H9 (cell line): ENCODE results near the gene MMD. TPM values are rescaled to one million over a fixed set of nuclear protein-coding genes. Genes with fewer than 3 reads are reported as not detected.

Source experiments
- DNase-seq: peaks from one replicate; pipeline ENCODE4 v3.0.0-alpha.2; 2017
- H2AFZ ChIP-seq: one replicate; pipeline ENCODE4 v1.6.1; 2013; ENCODE audit warnings: mild to moderate bottlenecking, low read length, control low read depth, moderate library complexity
- H2AK5ac ChIP-seq: 2 replicates; pipeline ENCODE4 v1.6.1; 2013; ENCODE audit warnings: low read length, control low read depth, mixed read lengths; ENCODE audit not compliant: insufficient read length
- H2BK120ac ChIP-seq: one replicate; pipeline ENCODE4 v1.6.1; 2013; ENCODE audit warnings: low read depth, mild to moderate bottlenecking, low read length, control low read depth, inconsistent platforms; ENCODE audit not compliant: poor library complexity, severe bottlenecking
- H2BK12ac ChIP-seq: 2 replicates; pipeline ENCODE4 v1.6.1; 2013; ENCODE audit warnings: low read length, control low read depth, mixed read lengths, low read depth; ENCODE audit not compliant: insufficient read length
- H2BK15ac ChIP-seq: 2 replicates; pipeline ENCODE4 v1.6.1; 2013; ENCODE audit warnings: low read depth, low read length, control low read depth
- H2BK20ac ChIP-seq: one replicate; pipeline ENCODE4 v1.6.1; 2013; ENCODE audit warnings: low read depth, mild to moderate bottlenecking, low read length, control low read depth, inconsistent platforms; ENCODE audit not compliant: poor library complexity, severe bottlenecking
- H2BK5ac ChIP-seq: 2 replicates; pipeline ENCODE4 v1.6.1; 2013; ENCODE audit warnings: low read length, control low read depth, mixed read lengths; ENCODE audit not compliant: insufficient read length
- H3K14ac ChIP-seq: 2 replicates; pipeline ENCODE4 v1.6.1; 2013; ENCODE audit warnings: low read length, control low read depth; ENCODE audit not compliant: insufficient read depth
- H3K18ac ChIP-seq: 2 replicates; pipeline ENCODE4 v1.6.1; 2013; ENCODE audit warnings: low read depth, mild to moderate bottlenecking, mixed read lengths, low read length, control low read depth; ENCODE audit not compliant: insufficient read length
- H3K23ac ChIP-seq: 2 replicates; pipeline ENCODE4 v1.6.1; 2013; ENCODE audit warnings: low read length, control low read depth, mixed read lengths, low read depth; ENCODE audit not compliant: insufficient read length
- H3K23me2 ChIP-seq: 2 replicates; pipeline ENCODE4 v1.6.1; 2013; ENCODE audit warnings: low read depth, mild to moderate bottlenecking, mixed read lengths, low read length, control low read depth; ENCODE audit not compliant: insufficient read length, poor library complexity, severe bottlenecking
- H3K27ac ChIP-seq: 2 replicates; pipeline ENCODE4 v1.5.1; 2013; ENCODE audit warnings: low read length, control low read depth, mixed read lengths, low read depth; ENCODE audit not compliant: insufficient read length
- H3K27me3 ChIP-seq: 2 replicates; pipeline ENCODE4 v1.6.1; 2013; ENCODE audit warnings: low read length, control low read depth, inconsistent platforms; ENCODE audit not compliant: insufficient read depth
- H3K4ac ChIP-seq: 2 replicates; pipeline ENCODE4 v1.6.1; 2013; ENCODE audit warnings: low read depth, mild to moderate bottlenecking, control low read depth, inconsistent platforms, low read length, moderate library complexity
- H3K4me1 ChIP-seq: 2 replicates; pipeline ENCODE4 v1.6.1; 2013; ENCODE audit warnings: low read length, control low read depth, inconsistent platforms; ENCODE audit not compliant: insufficient read depth
- H3K4me2 ChIP-seq: 2 replicates; pipeline ENCODE4 v1.6.1; 2013; ENCODE audit warnings: low read length, control low read depth, mixed read lengths; ENCODE audit not compliant: insufficient read length, insufficient read depth
- H3K56ac ChIP-seq: 2 replicates; pipeline ENCODE4 v1.6.1; 2013; ENCODE audit warnings: low read depth, mild to moderate bottlenecking, mixed read lengths, low read length, control low read depth; ENCODE audit not compliant: insufficient read length
- H3K79me1 ChIP-seq: 2 replicates; pipeline ENCODE4 v1.6.1; 2013; ENCODE audit warnings: low read depth, mild to moderate bottlenecking, moderate library complexity, low read length, control low read depth, inconsistent platforms; ENCODE audit not compliant: insufficient read depth, poor library complexity, severe bottlenecking
- H3K79me2 ChIP-seq: 2 replicates; pipeline ENCODE4 v1.6.1; 2013; ENCODE audit warnings: low read length, control low read depth, inconsistent platforms; ENCODE audit not compliant: insufficient read depth
- H3K9ac ChIP-seq: 2 replicates; pipeline ENCODE4 v1.6.1; 2013; ENCODE audit warnings: low read length, control low read depth, mixed read lengths; ENCODE audit not compliant: insufficient read length; ENCODE audit errors: extremely low read depth
- H3K9me3 ChIP-seq: one replicate; pipeline ENCODE4 v1.6.1; 2013; ENCODE audit warnings: low read depth, low read length, inconsistent platforms; ENCODE audit not compliant: control insufficient read depth
- H3T11ph ChIP-seq: one replicate; pipeline ENCODE4 v1.6.1; 2013; ENCODE audit warnings: mild to moderate bottlenecking, low read length, control low read depth, inconsistent platforms
- H4K20me1 ChIP-seq: one replicate; pipeline ENCODE4 v1.6.1; 2013; ENCODE audit not compliant: control insufficient read depth, insufficient read length, insufficient read depth
- H4K5ac ChIP-seq: 2 replicates; pipeline ENCODE4 v1.6.1; 2013; ENCODE audit warnings: low read depth, mild to moderate bottlenecking, mixed read lengths, low read length, control low read depth; ENCODE audit not compliant: insufficient read length
- H4K8ac ChIP-seq: replicated peaks from 2 replicates; pipeline ENCODE4 v1.6.1; 2013; ENCODE audit warnings: low read length, control low read depth, mixed read lengths, low read depth; ENCODE audit not compliant: insufficient read length
- H4K91ac ChIP-seq: 2 replicates; pipeline ENCODE4 v1.6.1; 2013; ENCODE audit warnings: low read depth, mild to moderate bottlenecking, moderate library complexity, mixed read lengths, low read length, control low read depth; ENCODE audit not compliant: insufficient read length
- H3K27ac Mint-ChIP-seq, 3 experiments: 2 replicates in 2 of 3; 3 replicates in 1 of 3; pipeline ENCODE4 v1.8.0; 2020 to 2021; ENCODE audit warnings: mixed read lengths in 3 of 3, mild to moderate bottlenecking in 1 of 3, moderate library complexity in 1 of 3
- H3K27me3 Mint-ChIP-seq: 2 replicates; pipeline ENCODE4 v1.8.0; 2021; ENCODE audit warnings: low read depth, mild to moderate bottlenecking, moderate library complexity, mixed read lengths
- H3K36me3 Mint-ChIP-seq, 3 experiments: 2 replicates in 2 of 3; 3 replicates in 1 of 3; pipeline ENCODE4 v1.8.0; 2020 to 2021; ENCODE audit warnings: low read depth in 3 of 3, mixed read lengths in 3 of 3; ENCODE audit not compliant: insufficient read depth in 1 of 3
- H3K4me1 Mint-ChIP-seq, 2 experiments: 2 replicates each; pipeline ENCODE4 v1.8.0; 2020; ENCODE audit warnings: mixed read lengths in 2 of 2
- H3K4me3 Mint-ChIP-seq, 2 experiments: 2 replicates in 1 of 2; 3 replicates in 1 of 2; pipeline ENCODE4 v1.8.0; 2020 to 2021; ENCODE audit warnings: mild to moderate bottlenecking in 2 of 2, mixed read lengths in 2 of 2, moderate library complexity in 1 of 2
- H3K9me3 Mint-ChIP-seq, 2 experiments: 2 replicates in 1 of 2; 3 replicates in 1 of 2; pipeline ENCODE4 v1.8.0; 2020; ENCODE audit warnings: mild to moderate bottlenecking in 2 of 2, mixed read lengths in 2 of 2, moderate library complexity in 1 of 2
- WGBS: extraction: QIAGEN DNeasy Blood & Tissue Kit; methylation state at CpG from one replicate; pipeline ENCODE4 v1.1.7; 2013; ENCODE audit warnings: missing lambda C conversion rate, low lambda C conversion rate, mixed read lengths; ENCODE audit not compliant: insufficient read length; ENCODE audit errors: extremely low coverage; 5-methylcytosine and 5-hydroxymethylcytosine counted together
- total RNA-seq: library from RNA; stranded (reverse); gene quantifications from 2 replicates; pipeline ENCODE4 v1.2.1, GENCODE V29; 2021
- TF ChIP-seq, protein P1 (sequence below): fragments of 200-600 bp; sonication (generic); conservative IDR thresholded peaks from 3 replicates; pipeline ENCODE4 v1.8.0; 2021; ENCODE audit warnings: antibody characterized with exemption, mild to moderate bottlenecking

MMD gene
- total RNA-seq, 1 experiment from 2014 or later = 24.0 TPM

DNA sequence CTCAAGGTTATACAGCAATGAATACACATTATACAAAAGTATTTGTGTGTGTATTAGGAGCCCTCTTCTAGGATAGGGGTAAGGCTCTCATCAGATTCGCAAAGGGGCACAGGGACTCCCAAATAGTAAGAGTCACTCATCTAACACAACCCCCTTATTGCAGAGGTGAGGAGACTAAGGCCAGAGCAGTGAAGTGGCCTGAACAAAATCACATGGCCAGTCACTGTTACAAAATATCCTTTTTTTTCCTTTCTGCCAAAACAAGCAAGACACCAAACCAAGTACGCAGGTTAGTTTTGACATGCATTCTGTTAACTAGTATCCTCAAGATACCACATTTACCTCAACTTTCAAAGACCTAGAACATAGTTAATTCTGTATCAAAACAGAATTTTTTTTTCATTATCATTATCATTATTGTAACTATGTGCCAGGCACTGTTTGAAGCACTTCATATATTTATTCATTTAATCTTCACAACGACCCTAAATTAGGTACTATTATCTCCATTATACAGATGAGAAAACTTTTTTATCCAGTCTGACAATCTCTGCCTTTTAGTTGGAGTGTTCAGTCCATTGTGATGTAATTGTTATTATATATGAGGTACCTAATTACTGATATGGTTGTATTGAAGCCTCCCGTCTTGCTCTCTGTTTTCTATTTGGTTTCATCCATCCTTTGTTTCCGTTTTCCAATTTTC, 25.7 kb downstream of the MMD start:
- Histone ChIP-seq H3T11ph (no peak overlapping the region), H3K79me2 (no peaks in the 10 kb centered on the region)

More for the DNA sequence above, 25.7 kb downstream of the MMD start:
- H3K4me1 ChIP-seq = no peaks in the 10 kb centered on the region
- no peak overlapping the region for H3K18ac ChIP-seq
- TF ChIP-seq, protein P1, sequence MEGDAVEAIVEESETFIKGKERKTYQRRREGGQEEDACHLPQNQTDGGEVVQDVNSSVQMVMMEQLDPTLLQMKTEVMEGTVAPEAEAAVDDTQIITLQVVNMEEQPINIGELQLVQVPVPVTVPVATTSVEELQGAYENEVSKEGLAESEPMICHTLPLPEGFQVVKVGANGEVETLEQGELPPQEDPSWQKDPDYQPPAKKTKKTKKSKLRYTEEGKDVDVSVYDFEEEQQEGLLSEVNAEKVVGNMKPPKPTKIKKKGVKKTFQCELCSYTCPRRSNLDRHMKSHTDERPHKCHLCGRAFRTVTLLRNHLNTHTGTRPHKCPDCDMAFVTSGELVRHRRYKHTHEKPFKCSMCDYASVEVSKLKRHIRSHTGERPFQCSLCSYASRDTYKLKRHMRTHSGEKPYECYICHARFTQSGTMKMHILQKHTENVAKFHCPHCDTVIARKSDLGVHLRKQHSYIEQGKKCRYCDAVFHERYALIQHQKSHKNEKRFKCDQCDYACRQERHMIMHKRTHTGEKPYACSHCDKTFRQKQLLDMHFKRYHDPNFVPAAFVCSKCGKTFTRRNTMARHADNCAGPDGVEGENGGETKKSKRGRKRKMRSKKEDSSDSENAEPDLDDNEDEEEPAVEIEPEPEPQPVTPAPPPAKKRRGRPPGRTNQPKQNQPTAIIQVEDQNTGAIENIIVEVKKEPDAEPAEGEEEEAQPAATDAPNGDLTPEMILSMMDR = no peak
- H3K27ac Mint-ChIP-seq = no peak overlapping the region
- H3K27me3 ChIP-seq = no peaks in the 10 kb centered on the region
- no peak overlapping the region for H3K27ac ChIP-seq
- no peak overlapping the region for H4K8ac ChIP-seq
- H3K23ac ChIP-seq = no peak overlapping the region
- no peak overlapping the region for H3K4me3 Mint-ChIP-seq
- no peak overlapping the region for H3K56ac ChIP-seq
- H4K20me1 ChIP-seq = no peaks in the 10 kb centered on the region
- H3K27me3 Mint-ChIP-seq = no peaks in the 10 kb centered on the region
- no peak overlapping the region for H3K4ac ChIP-seq
- no peak overlapping the region for H3K14ac ChIP-seq
- no peak overlapping the region for H2BK15ac ChIP-seq
- no peaks in the 10 kb centered on the region for H3K4me1 Mint-ChIP-seq
- no peak for DNase-seq
- H2BK120ac ChIP-seq = no peak overlapping the region
- H3K4me2 ChIP-seq = no peak overlapping the region
- no peaks in the 10 kb centered on the region for H3K79me1 ChIP-seq
- H2AFZ ChIP-seq = no peak overlapping the region
- no peak overlapping the region for H3K9ac ChIP-seq
- no peaks in the 10 kb centered on the region for H3K9me3 ChIP-seq
- no peaks in the 10 kb centered on the region for H3K9me3 Mint-ChIP-seq
- no peak overlapping the region for H4K5ac ChIP-seq
- peaks cover 28 to 58% (median 49%) of the 10 kb centered on the region in 3 experiments for H3K36me3 Mint-ChIP-seq
- no peak overlapping the region for H2BK20ac ChIP-seq
- H2BK5ac ChIP-seq = no peak overlapping the region
- no peak overlapping the region for H4K91ac ChIP-seq
- WGBS = no CpG with 5 or more reads among the region's 5 CpGs
- no peak overlapping the region for H2BK12ac ChIP-seq
- H2AK5ac ChIP-seq = no peak overlapping the region
- no peaks in the 10 kb centered on the region for H3K23me2 ChIP-seq
